Loucy (cell line): ENCODE data around the gene ARHGAP42.

ENCODE experiments used
- H2AFZ ChIP-seq: fragments of 200-600 bp; sonication (generic); 2 replicates; pipeline ENCODE4 v1.6.0; 2016; ENCODE audit warnings: antibody characterized with exemption, mild to moderate bottlenecking, low read length, moderate library complexity
- H3F3A ChIP-seq: fragments of 200-600 bp; 2 replicates; pipeline ENCODE4 v1.6.0; 2016; ENCODE audit warnings: antibody characterized with exemption, low read depth, mild to moderate bottlenecking
- H3K27me3 ChIP-seq: fragments of 200-600 bp; sonication (generic); 2 replicates; pipeline ENCODE4 v1.6.1; 2014; ENCODE audit warnings: low read length, mild to moderate bottlenecking; ENCODE audit not compliant: insufficient read depth, poor library complexity, severe bottlenecking
- H3K36me3 ChIP-seq: fragments of 200-600 bp; sonication (generic); 2 replicates; pipeline ENCODE4 v1.6.1; 2016; ENCODE audit warnings: low read length; ENCODE audit not compliant: insufficient read depth
- H3K4me1 ChIP-seq: fragments of 200-600 bp; sonication (generic); 2 replicates; pipeline ENCODE4 v1.5.1; 2014; ENCODE audit warnings: low read length, mild to moderate bottlenecking; ENCODE audit not compliant: insufficient read depth, poor library complexity, severe bottlenecking
- H3K4me2 ChIP-seq: fragments of 200-600 bp; sonication (generic); 2 replicates; pipeline ENCODE4 v1.6.0; 2014; ENCODE audit warnings: antibody characterized with exemption, low read length, low read depth, mild to moderate bottlenecking; ENCODE audit not compliant: poor library complexity, severe bottlenecking
- H3K4me3 ChIP-seq: fragments of 200-600 bp; sonication (generic); 2 replicates; pipeline ENCODE4 v1.5.1; 2014; ENCODE audit warnings: low read length, mild to moderate bottlenecking, mixed read lengths; ENCODE audit not compliant: poor library complexity, severe bottlenecking
- H3K79me2 ChIP-seq: fragments of 200-600 bp; sonication (generic); 2 replicates; pipeline ENCODE4 v1.6.1; 2014; ENCODE audit warnings: low read length; ENCODE audit not compliant: insufficient read depth
- H3K9ac ChIP-seq: fragments of 200-600 bp; sonication (generic); 2 replicates; pipeline ENCODE4 v1.6.0; 2014; ENCODE audit warnings: mild to moderate bottlenecking, low read depth, low read length, moderate library complexity; ENCODE audit not compliant: poor library complexity, severe bottlenecking
- H3K9me2 ChIP-seq: fragments of 200-600 bp; sonication (generic); replicated peaks from 2 replicates; pipeline ENCODE4 v1.6.1; 2016; ENCODE audit warnings: low read depth, low read length, mixed read lengths
- H3K9me3 ChIP-seq: fragments of 200-600 bp; sonication (generic); 2 replicates; pipeline ENCODE4 v1.6.1; 2014; ENCODE audit warnings: mild to moderate bottlenecking, antibody characterized with exemption, low read length, low read depth; ENCODE audit not compliant: insufficient read depth
- H4K20me1 ChIP-seq: fragments of 200-600 bp; sonication (generic); 2 replicates; pipeline ENCODE4 v1.6.0; 2014; ENCODE audit warnings: antibody characterized with exemption, low read length, mild to moderate bottlenecking; ENCODE audit not compliant: insufficient read depth, poor library complexity, severe bottlenecking
- EZH2phosphoT487 ChIP-seq: fragments of 200-600 bp; IDR thresholded peaks from 2 replicates; pipeline ENCODE4 v1.6.1; 2018; ENCODE audit warnings: antibody characterized with exemption, mild to moderate bottlenecking, moderate library complexity, borderline replicate concordance
- TF ChIP-seq, protein P1 (sequence below): fragments of 200-600 bp; sonication (generic); conservative IDR thresholded peaks from 2 replicates; pipeline ENCODE4 v1.5.1; 2014; ENCODE audit warnings: mild to moderate bottlenecking, antibody characterized with exemption, low read length

ARHGAP42 gene

DNA sequence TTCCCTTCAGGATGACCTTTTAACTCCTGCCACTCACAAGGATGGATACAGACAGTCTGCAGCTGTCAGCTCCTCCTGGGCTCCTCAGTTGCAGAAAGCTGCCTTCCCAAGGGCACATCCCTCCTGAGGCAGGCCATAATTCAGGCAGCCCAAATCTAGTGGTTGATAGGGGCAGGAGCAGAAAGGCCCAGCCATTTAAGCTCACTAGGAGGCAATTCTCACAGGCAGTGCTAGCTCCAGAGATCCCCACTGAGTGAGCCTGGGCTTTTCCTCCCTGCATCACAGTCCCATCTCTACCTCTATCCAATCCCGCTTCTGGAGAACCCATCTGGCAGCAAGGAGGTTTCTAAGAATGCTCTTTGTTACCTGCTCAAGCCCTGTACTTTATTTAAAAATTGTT, 200.6 kb downstream of the ARHGAP42 start:
- H3F3A ChIP-seq: no peaks in the 10 kb centered on the region
- no peaks in the 10 kb centered on the region for H3K9me3 ChIP-seq
- H3K9me2 ChIP-seq: no peaks in the 10 kb centered on the region; the same call in 1 of the 2 replicates
- H3K4me1 ChIP-seq: no peaks in the 10 kb centered on the region
- no peaks in the 10 kb centered on the region for H3K79me2 ChIP-seq
- H3K4me2 ChIP-seq: no peak overlapping the region
- H3K4me3 ChIP-seq: no peak overlapping the region
- no peaks in the 10 kb centered on the region for H3K27me3 ChIP-seq
- TF ChIP-seq EZH2phosphoT487: no peak
- TF ChIP-seq, protein P1, sequence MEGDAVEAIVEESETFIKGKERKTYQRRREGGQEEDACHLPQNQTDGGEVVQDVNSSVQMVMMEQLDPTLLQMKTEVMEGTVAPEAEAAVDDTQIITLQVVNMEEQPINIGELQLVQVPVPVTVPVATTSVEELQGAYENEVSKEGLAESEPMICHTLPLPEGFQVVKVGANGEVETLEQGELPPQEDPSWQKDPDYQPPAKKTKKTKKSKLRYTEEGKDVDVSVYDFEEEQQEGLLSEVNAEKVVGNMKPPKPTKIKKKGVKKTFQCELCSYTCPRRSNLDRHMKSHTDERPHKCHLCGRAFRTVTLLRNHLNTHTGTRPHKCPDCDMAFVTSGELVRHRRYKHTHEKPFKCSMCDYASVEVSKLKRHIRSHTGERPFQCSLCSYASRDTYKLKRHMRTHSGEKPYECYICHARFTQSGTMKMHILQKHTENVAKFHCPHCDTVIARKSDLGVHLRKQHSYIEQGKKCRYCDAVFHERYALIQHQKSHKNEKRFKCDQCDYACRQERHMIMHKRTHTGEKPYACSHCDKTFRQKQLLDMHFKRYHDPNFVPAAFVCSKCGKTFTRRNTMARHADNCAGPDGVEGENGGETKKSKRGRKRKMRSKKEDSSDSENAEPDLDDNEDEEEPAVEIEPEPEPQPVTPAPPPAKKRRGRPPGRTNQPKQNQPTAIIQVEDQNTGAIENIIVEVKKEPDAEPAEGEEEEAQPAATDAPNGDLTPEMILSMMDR: no peak
- H4K20me1 ChIP-seq: no peaks in the 10 kb centered on the region
- H3K36me3 ChIP-seq: no peaks in the 10 kb centered on the region
- H2AFZ ChIP-seq: no peak overlapping the region
- H3K9ac ChIP-seq: no peak overlapping the region

- Histone ChIP-seq H3K36me3 (no peaks in the 10 kb centered on the region), H3K9ac (no peak overlapping the region), H3K4me2 (no peak overlapping the region), H3K9me3 (no peaks in the 10 kb centered on the region), H3K4me3 (no peak overlapping the region), H2AFZ (no peak overlapping the region), H3F3A (no peaks in the 10 kb centered on the region), H3K27me3 (no peaks in the 10 kb centered on the region), H3K4me1 (no peaks in the 10 kb centered on the region), H3K79me2 (no peaks in the 10 kb centered on the region), H3K9me2 (no peaks in the 10 kb centered on the region; the same call in 1 of the 2 replicates), H4K20me1 (no peaks in the 10 kb centered on the region)
- TF ChIP-seq EZH2phosphoT487: no peak
- TF ChIP-seq, protein P1: no peak
These were observed 201.7 kb downstream of the ARHGAP42 start for GRCh38 chr11:100888836-100889235.

DNA sequence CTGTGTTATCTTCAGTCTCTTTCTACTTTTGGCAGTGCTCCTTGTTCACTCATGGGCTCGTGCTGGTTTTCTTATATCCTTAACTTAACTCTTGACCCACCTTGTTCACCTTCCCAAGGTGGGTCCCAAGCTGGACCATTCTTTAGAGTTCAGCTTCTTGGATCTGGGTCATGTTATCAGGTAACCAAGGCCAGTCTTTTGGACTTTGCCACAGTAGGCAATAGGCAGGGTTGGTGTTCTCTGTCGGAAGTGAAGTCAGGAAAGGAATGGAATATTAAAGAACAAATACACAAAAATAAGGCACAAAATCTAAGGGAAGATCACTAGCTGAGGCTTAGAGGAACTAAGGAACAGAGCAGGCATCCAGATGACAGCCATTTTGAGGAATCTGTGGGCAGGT, 202.7 kb downstream of the ARHGAP42 start:
- Histone ChIP-seq H3K9ac (no peak overlapping the region), H2AFZ (no peak overlapping the region), H3K27me3 (no peaks in the 10 kb centered on the region), H3K4me3 (no peak overlapping the region), H3K9me2 (no peaks in the 10 kb centered on the region; the same call in 1 of the 2 replicates), H3K4me2 (no peak overlapping the region), H3K9me3 (no peaks in the 10 kb centered on the region), H3F3A (no peaks in the 10 kb centered on the region), H3K79me2 (no peaks in the 10 kb centered on the region), H3K4me1 (no peaks in the 10 kb centered on the region), H3K36me3 (no peaks in the 10 kb centered on the region), H4K20me1 (no peaks in the 10 kb centered on the region)
- TF ChIP-seq, protein P1: no peak
- no peak for TF ChIP-seq EZH2phosphoT487
